ENCODE results near the gene PDE10A.

Gene PDE10A

DNA sequence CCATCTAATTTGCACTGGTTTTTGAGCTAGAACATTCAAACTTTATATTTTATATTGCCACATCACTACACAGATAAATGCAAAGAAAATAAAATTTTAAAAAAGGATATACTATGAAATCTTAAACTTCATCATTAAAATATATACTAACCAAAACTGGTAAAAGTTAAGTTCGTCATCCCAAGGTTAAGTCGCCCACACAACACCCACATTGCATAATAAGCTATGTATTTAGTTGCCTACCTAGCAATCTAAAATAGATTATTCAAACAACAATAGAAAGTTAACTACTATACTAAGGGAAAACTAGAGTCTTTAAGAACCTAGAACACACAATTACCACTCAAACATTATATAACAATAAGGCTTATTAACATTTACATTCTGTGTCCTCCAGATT, 24.5 kb downstream of the PDE10A start:
- TF ChIP-seq FOXP2 (optimal IDR thresholded peaks at IDR 0.05; ENCODE audit: borderline replicate concordance, extremely low read depth, extremely low read length, insufficient read depth) (no peak), SIN3A (IDR thresholded peaks at IDR 0.05; ENCODE audit: borderline replicate concordance, insufficient read depth, low read length) (no peak), POLR2AphosphoS5 (IDR thresholded peaks at IDR 0.05; ENCODE audit: low read depth, low read length) (no peak)
- TF ChIP-seq, protein P1, sequence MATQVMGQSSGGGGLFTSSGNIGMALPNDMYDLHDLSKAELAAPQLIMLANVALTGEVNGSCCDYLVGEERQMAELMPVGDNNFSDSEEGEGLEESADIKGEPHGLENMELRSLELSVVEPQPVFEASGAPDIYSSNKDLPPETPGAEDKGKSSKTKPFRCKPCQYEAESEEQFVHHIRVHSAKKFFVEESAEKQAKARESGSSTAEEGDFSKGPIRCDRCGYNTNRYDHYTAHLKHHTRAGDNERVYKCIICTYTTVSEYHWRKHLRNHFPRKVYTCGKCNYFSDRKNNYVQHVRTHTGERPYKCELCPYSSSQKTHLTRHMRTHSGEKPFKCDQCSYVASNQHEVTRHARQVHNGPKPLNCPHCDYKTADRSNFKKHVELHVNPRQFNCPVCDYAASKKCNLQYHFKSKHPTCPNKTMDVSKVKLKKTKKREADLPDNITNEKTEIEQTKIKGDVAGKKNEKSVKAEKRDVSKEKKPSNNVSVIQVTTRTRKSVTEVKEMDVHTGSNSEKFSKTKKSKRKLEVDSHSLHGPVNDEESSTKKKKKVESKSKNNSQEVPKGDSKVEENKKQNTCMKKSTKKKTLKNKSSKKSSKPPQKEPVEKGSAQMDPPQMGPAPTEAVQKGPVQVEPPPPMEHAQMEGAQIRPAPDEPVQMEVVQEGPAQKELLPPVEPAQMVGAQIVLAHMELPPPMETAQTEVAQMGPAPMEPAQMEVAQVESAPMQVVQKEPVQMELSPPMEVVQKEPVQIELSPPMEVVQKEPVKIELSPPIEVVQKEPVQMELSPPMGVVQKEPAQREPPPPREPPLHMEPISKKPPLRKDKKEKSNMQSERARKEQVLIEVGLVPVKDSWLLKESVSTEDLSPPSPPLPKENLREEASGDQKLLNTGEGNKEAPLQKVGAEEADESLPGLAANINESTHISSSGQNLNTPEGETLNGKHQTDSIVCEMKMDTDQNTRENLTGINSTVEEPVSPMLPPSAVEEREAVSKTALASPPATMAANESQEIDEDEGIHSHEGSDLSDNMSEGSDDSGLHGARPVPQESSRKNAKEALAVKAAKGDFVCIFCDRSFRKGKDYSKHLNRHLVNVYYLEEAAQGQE (IDR thresholded peaks at IDR 0.05; ENCODE audit: insufficient read depth in 1 of 2, low read depth in 2 of 2, low read length in 2 of 2): no peak

DNA sequence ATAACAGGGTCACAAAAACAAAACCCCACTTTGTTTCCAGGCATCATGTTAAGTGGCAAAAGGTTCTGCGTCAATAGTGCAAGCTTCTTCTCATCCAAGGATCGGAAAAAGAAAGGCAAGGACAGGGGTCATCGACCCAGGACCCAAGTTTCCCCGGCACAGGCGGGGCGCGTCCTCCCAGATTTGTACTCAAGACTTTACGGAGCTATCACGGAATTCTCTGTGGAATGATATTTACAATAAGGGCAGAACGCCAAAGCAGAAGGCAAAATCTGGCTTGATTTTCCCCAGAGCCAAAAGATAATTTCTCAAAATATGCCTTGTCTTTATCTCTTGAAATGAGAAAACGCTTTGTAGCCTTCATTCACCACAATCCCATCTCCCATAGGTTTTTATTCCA, 25.5 kb downstream of the PDE10A start:
- TF ChIP-seq TAF1 (IDR thresholded peaks at IDR 0.05; ENCODE audit: borderline replicate concordance, insufficient read depth, low read length) (no peak), FOXP2 (optimal IDR thresholded peaks at IDR 0.05; ENCODE audit: borderline replicate concordance, extremely low read depth, extremely low read length, insufficient read depth) (no peak), POLR2AphosphoS5 (IDR thresholded peaks at IDR 0.05; ENCODE audit: low read depth, low read length) (no peak), SIN3A (IDR thresholded peaks at IDR 0.05; ENCODE audit: borderline replicate concordance, insufficient read depth, low read length) (no peak)
- TF ChIP-seq, protein P1 (IDR thresholded peaks at IDR 0.05; ENCODE audit: insufficient read depth in 1 of 2, low read depth in 2 of 2, low read length in 2 of 2): no peak

DNA sequence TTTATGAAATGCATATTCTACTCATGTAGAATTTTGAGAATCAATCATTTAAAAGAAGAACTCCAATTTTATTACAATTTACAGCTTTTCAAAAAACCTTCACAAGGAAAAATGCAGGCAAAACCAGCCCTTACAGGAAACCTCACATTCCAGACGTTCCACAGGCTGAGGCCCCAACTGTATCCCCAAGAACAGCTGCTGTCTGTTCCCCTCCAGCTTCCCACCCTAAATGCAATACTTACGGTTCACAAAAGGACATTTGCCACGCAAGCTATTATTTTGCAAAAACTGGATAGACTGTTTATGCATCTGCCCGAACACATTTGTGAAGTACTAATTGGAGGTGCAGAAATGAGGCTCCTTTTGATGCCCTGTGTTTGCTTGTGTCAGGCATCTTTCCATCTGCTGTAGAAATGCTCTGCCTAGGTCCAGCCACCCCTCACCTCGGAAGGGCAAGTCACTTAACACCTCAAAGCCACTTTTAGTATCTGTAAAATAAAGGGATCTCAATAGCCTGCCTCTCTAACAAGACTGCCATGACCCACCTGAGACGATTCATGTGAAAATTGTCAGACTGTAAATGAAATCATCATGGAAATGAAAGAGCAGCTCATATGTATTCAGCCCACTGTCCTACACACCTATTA, 26.5 kb downstream of the PDE10A start:
- TF ChIP-seq FOXP2 (optimal IDR thresholded peaks at IDR 0.05; ENCODE audit: borderline replicate concordance, extremely low read depth, extremely low read length, insufficient read depth) (no peak), SIN3A (IDR thresholded peaks at IDR 0.05; ENCODE audit: borderline replicate concordance, insufficient read depth, low read length) (no peak), POLR2AphosphoS5 (IDR thresholded peaks at IDR 0.05; ENCODE audit: low read depth, low read length) (no peak), TAF1 (IDR thresholded peaks at IDR 0.05; ENCODE audit: borderline replicate concordance, insufficient read depth, low read length) (no peak)
- TF ChIP-seq, protein P1 (IDR thresholded peaks at IDR 0.05; ENCODE audit: insufficient read depth in 1 of 2, low read depth in 2 of 2, low read length in 2 of 2): no peak

DNA sequence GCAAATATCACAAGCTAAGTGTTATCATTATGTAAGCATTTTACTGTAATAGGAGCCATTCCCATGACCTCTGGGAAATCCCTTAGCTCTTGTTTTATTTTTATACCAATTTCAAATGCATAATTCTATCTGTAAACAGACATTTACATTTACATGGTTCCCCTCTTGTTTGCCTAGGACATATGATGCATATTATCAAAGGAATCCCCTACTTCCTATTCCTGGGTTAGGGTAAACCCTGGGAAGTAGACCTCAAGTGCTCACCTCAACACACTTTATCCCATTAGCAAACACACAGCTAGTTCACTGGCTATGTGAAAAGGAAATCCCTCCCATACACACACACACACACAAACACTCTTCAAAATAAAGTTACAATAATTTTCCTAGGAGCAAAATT, 27.1 kb downstream of the PDE10A start:
- TF ChIP-seq, protein P1 (IDR thresholded peaks at IDR 0.05; ENCODE audit: insufficient read depth in 1 of 2, low read depth in 2 of 2, low read length in 2 of 2): no peak
- TF ChIP-seq SIN3A (IDR thresholded peaks at IDR 0.05; ENCODE audit: borderline replicate concordance, insufficient read depth, low read length) (no peak), POLR2AphosphoS5 (IDR thresholded peaks at IDR 0.05; ENCODE audit: low read depth, low read length) (no peak), FOXP2 (optimal IDR thresholded peaks at IDR 0.05; ENCODE audit: borderline replicate concordance, extremely low read depth, extremely low read length, insufficient read depth) (no peak), TAF1 (IDR thresholded peaks at IDR 0.05; ENCODE audit: borderline replicate concordance, insufficient read depth, low read length) (no peak)

Data from PFSK-1 (cell line).